GM12892 (cell line): ENCODE data around the gene PIWIL4.
"Not testable (repeated sequence)": the region's sequence is repeated elsewhere in the genome, so short reads cannot be mapped to it uniquely, and the experiment has no call there.

Source experiments
- POLR2A ChIP-seq: IDR thresholded peaks from 2 replicates; pipeline ENCODE4 v1.6.1; 2011; ENCODE audit warnings: low read depth, low read length, control low read depth
- POLR2AphosphoS5 ChIP-seq: IDR thresholded peaks from 2 replicates; pipeline ENCODE4 v1.6.1; 2011; ENCODE audit warnings: low read depth, low read length, control low read depth

DNA sequence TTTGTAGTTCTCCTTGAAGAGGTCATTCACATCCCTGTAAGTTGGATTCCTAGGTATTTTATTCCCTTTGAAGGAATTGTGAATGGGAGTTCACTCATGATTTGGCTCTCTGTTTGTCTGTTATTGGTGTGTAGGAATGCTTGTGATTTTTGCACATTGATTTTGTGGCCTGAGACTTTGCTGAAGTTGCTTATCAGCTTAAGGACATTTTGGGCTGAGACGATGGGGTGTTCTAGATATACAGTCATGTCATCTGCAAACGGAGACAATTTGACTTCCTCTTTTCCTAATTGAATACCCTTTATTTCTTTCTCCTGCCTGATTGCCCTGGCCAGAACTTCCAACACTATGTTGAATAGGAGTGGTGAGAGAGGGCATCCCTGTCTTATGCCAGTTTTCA lies 5.8 kb downstream of the PIWIL4 start:
- TF ChIP-seq POLR2A, POLR2AphosphoS5: not testable (repeated sequence)
